Measurements from ENCODE around the gene SFMBT1. TPM values are rescaled to one million over a fixed set of nuclear protein-coding genes. Genes with fewer than 3 reads are reported as not detected.
A peak's percentile ranks its signal among the peaks of the same experiment; 100 is the strongest.

Gene SFMBT1
- polyA plus RNA-seq, 1 experiment, result 2.0 TPM

DNA sequence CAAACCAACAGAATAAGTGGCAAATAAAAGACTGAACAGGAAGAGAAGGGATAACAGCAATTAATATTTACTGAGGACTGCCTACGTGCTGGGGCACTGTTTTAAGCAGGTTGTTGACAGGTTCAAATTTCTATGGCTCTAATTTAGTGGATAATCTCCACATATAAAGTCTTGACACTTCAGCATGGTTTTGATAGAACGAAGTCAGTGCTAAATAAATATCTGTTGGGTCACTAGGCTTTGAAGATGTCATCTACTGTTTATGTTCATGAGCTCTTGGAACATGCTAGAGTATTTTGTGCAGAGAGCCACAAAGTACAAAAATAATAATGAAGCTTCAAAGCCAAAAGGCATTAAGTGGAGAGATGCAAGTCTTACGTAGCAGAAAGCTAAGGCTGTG is 74.0 kb downstream of the SFMBT1 start:
- TF ChIP-seq, protein P1, sequence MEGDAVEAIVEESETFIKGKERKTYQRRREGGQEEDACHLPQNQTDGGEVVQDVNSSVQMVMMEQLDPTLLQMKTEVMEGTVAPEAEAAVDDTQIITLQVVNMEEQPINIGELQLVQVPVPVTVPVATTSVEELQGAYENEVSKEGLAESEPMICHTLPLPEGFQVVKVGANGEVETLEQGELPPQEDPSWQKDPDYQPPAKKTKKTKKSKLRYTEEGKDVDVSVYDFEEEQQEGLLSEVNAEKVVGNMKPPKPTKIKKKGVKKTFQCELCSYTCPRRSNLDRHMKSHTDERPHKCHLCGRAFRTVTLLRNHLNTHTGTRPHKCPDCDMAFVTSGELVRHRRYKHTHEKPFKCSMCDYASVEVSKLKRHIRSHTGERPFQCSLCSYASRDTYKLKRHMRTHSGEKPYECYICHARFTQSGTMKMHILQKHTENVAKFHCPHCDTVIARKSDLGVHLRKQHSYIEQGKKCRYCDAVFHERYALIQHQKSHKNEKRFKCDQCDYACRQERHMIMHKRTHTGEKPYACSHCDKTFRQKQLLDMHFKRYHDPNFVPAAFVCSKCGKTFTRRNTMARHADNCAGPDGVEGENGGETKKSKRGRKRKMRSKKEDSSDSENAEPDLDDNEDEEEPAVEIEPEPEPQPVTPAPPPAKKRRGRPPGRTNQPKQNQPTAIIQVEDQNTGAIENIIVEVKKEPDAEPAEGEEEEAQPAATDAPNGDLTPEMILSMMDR (IDR thresholded peaks at IDR 0.05; ENCODE audit: low read depth, low read length), result no peak
- Histone ChIP-seq H3K27me3 (ENCODE audit: control insufficient read depth, insufficient read depth, low read length) (no peaks in the 10 kb centered on the region), H3K4me3 (ENCODE audit: low read depth, low read length) (no peak overlapping the region), H3K9me3 (ENCODE audit: control insufficient read depth, insufficient read depth, low read length) (no peaks in the 10 kb centered on the region), H3K27ac (ENCODE audit: low read depth, low read length) (no peak overlapping the region)
- CTCF ChIA-PET, result interaction anchor here (0.5 kb wide), 1 partner anchor 14 kb away, joined by 3 read pairs; no protein-coding TSS in a partner anchor
- no peak for DNase-seq (ENCODE audit: low read depth, low spot score)
- POLR2A ChIA-PET, result no interaction called here

DNA sequence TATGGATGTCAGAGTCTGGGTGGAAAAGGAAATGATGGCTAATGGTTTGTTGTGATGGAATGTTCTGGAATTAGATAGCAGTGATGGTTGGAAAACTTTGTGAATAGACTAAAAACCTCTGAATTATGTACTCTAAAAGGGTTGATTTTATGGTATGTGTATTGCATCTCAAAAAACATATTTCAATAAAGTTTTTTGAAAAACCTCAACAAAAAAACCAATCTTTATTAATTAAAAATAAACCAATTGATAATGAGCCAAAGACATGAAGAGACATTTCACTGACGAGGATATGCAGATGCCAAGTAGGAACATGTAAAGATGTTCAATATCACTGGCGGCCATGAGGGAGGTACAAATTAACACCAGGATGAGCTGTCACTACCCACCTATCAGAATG is 78.5 kb downstream of the SFMBT1 start:
- ChIA-PET POLR2A (no interaction called here), CTCF (no interaction called here)
- H3K4me3 ChIP-seq (ENCODE audit: low read depth, low read length), result no peak overlapping the region
- TF ChIP-seq, protein P1 (IDR thresholded peaks at IDR 0.05; ENCODE audit: low read depth, low read length), result no peak
- no peak for DNase-seq (ENCODE audit: low read depth, low spot score)
- no peaks in the 10 kb centered on the region for H3K9me3 ChIP-seq (ENCODE audit: control insufficient read depth, insufficient read depth, low read length)
- no peaks in the 10 kb centered on the region for H3K27me3 ChIP-seq (ENCODE audit: control insufficient read depth, insufficient read depth, low read length)
- no peak overlapping the region for H3K27ac ChIP-seq (ENCODE audit: low read depth, low read length)

DNA sequence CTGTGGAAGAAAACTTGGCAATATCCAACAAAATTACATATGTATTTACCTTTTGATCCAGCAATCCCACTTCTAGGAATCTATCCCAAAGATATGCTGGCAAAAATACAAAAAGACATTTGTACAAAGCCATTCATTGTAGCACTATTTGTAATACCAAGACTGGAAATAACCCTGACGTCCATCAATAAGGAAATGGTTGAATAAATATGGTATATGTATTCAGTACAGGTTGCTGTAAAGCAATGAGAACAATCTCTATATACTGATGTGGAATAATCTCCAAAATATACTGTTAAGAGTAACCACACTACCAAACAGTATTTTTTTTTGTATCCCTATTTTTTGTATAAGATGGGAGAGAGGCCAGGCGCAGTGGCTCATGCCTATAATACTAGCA is 83.7 kb downstream of the SFMBT1 start:
- ChIA-PET CTCF (no interaction called here), POLR2A (no interaction called here)
- Histone ChIP-seq H3K27me3 (ENCODE audit: control insufficient read depth, insufficient read depth, low read length) (no peaks in the 10 kb centered on the region), H3K4me3 (ENCODE audit: low read depth, low read length) (no peak overlapping the region), H3K9me3 (ENCODE audit: control insufficient read depth, insufficient read depth, low read length) (no peaks in the 10 kb centered on the region), H3K27ac (ENCODE audit: low read depth, low read length) (no peak overlapping the region)
- TF ChIP-seq, protein P1 (IDR thresholded peaks at IDR 0.05; ENCODE audit: low read depth, low read length), result no peak
- no peak for DNase-seq (ENCODE audit: low read depth, low spot score)

DNA sequence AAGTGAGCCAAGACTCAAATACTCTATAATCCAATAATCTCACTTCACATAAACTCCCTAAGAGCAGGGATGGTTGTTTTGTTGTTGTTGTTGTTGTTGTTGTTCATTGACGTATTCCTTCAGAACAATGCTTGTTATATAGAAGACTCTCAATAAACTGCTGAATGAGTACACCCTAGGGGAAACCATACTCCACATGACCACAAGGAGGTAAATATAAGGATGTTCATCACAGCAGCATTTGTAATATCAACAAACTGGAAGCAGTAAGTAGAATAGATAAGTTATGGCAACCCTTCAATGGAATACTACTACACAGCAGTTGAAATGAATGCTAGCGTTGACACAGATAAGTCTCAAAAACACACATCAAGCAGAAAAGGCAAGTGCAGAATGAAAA is 86.1 kb downstream of the SFMBT1 start:
- TF ChIP-seq, protein P1 (IDR thresholded peaks at IDR 0.05; ENCODE audit: low read depth, low read length), result 0 out of 2 replicates have a peak, but pooled peaks have one; percentile 6
- Histone ChIP-seq H3K27ac (ENCODE audit: low read depth, low read length) (no peak overlapping the region), H3K4me3 (ENCODE audit: low read depth, low read length) (no peak overlapping the region), H3K9me3 (ENCODE audit: control insufficient read depth, insufficient read depth, low read length) (no peaks in the 10 kb centered on the region), H3K27me3 (ENCODE audit: control insufficient read depth, insufficient read depth, low read length) (no peaks in the 10 kb centered on the region)
- ChIA-PET POLR2A (no interaction called here), CTCF (no interaction called here)
- DNase-seq (ENCODE audit: low read depth, low spot score), result no peak

DNA sequence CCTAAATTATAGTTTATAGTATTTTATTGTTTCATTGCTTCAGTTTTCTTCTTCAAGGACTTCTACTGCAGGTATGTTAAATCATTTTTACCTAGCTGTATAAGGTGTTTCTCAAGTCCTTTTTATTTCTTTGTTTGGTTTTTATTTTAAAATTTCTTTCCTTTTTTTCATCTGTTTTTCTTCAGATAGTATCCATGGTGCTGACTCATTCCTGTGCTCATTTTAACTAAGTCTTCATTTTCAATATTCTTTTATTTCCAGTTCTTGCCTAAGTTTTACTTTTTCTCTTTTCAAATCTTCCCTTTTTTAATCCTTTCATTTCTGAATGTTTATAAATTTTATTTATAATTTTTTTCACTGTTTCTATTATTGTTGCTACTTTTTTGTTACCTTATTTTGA is 106.3 kb downstream of the SFMBT1 start:
- DNase-seq (ENCODE audit: low read depth, low spot score), result no peak
- Histone ChIP-seq H3K27ac (ENCODE audit: low read depth, low read length) (no peak overlapping the region), H3K9me3 (ENCODE audit: control insufficient read depth, insufficient read depth, low read length) (no peaks in the 10 kb centered on the region), H3K4me3 (ENCODE audit: low read depth, low read length) (no peak overlapping the region), H3K27me3 (ENCODE audit: control insufficient read depth, insufficient read depth, low read length) (no peaks in the 10 kb centered on the region)
- TF ChIP-seq, protein P1 (IDR thresholded peaks at IDR 0.05; ENCODE audit: low read depth, low read length), result no peak
- ChIA-PET CTCF (no interaction called here), POLR2A (no interaction called here)
